K562 (cell line): ENCODE measurements around the gene ITPKA.

Source experiments
- BRCA1 ChIP-seq, 2 experiments: fragments of 450-650 bp in 1 of 2; sonication (generic) in 1 of 2; formaldehyde crosslinking in 1 of 2; IDR thresholded peaks; 2 replicates each; pipeline versions ENCODE4 v1.5.0 to v1.6.1; 2017 to 2020; ENCODE audit warnings: mild to moderate bottlenecking in 1 of 2, missing genetic modification reagents in 1 of 2
- CBX5 ChIP-seq: IDR thresholded peaks from 2 replicates; pipeline ENCODE4 v1.6.1; 2014; ENCODE audit warnings: low read depth, borderline replicate concordance
- EZH2 ChIP-seq: IDR thresholded peaks from 2 replicates; pipeline ENCODE4 v1.6.1; 2012; ENCODE audit warnings: low read depth, mild to moderate bottlenecking, inconsistent platforms, low read length, borderline replicate concordance
- KDM1A ChIP-seq, 2 experiments: fragments of 450-650 bp; IDR thresholded peaks; 2 replicates each; pipeline ENCODE4 v1.6.1; 2016; ENCODE audit warnings: mild to moderate bottlenecking in 2 of 2
- NFE2 ChIP-seq: IDR thresholded peaks from 2 replicates; pipeline ENCODE4 v1.6.1; 2014; ENCODE audit warnings: antibody characterized with exemption, low read depth
- NRF1 ChIP-seq, 2 experiments: fragments of 450-650 bp; IDR thresholded peaks in 1 of 2; conservative IDR thresholded peaks in 1 of 2; 2 replicates each; pipeline ENCODE4 v1.6.1; 2014; ENCODE audit warnings: mild to moderate bottlenecking in 2 of 2
- POLR2A ChIP-seq: fragments of 450-650 bp; conservative IDR thresholded peaks from 2 replicates; pipeline ENCODE4 v1.6.1; 2016
- POLR2AphosphoS5 ChIP-seq: IDR thresholded peaks from 2 replicates; pipeline ENCODE4 v1.6.1; 2011; ENCODE audit warnings: mild to moderate bottlenecking, low read depth, low read length, moderate library complexity; ENCODE audit not compliant: control insufficient read depth, insufficient read depth
- TAF1 ChIP-seq: IDR thresholded peaks from 2 replicates; pipeline ENCODE4 v1.6.1; 2011; ENCODE audit warnings: mild to moderate bottlenecking, low read length, moderate library complexity; ENCODE audit not compliant: insufficient read depth, control insufficient read depth, severe bottlenecking; ENCODE audit errors: extremely low read depth
- ZNF174 ChIP-seq: fragments of 250-450 bp; sonication (Bioruptor Pico); IDR thresholded peaks from 2 replicates; pipeline ENCODE4 v1.4.0; 2020; ENCODE audit warnings: mild to moderate bottlenecking
- ZNF3 ChIP-seq: fragments of 250-450 bp; sonication (Bioruptor Pico); IDR thresholded peaks from 2 replicates; pipeline ENCODE4 v1.5.0; 2021; ENCODE audit warnings: mild to moderate bottlenecking, moderate library complexity
- TF ChIP-seq, protein P1 (sequence below): sonication (generic); formaldehyde crosslinking; IDR thresholded peaks from 2 replicates; pipeline ENCODE4 v1.8.1; 2022; ENCODE audit warnings: missing genetic modification reagents
- TF ChIP-seq, protein P2 (sequence below): fragments of 450-650 bp; IDR thresholded peaks from 2 replicates; pipeline ENCODE4 v1.6.1; 2017; ENCODE audit warnings: mild to moderate bottlenecking, moderate library complexity
- TF ChIP-seq, protein P3 (sequence below), 3 experiments: IDR thresholded peaks in 2 of 3; conservative IDR thresholded peaks in 1 of 3; 2 replicates each; pipeline ENCODE4 v1.5.1; 2011 to 2012; ENCODE audit warnings: low read length in 3 of 3, mild to moderate bottlenecking in 3 of 3, control low read depth in 2 of 3, improper control_type of control experiment in 1 of 3, inconsistent platforms in 1 of 3, low read depth in 1 of 3, mixed read lengths in 1 of 3, moderate library complexity in 1 of 3; ENCODE audit not compliant: insufficient read depth in 2 of 3

DNA sequence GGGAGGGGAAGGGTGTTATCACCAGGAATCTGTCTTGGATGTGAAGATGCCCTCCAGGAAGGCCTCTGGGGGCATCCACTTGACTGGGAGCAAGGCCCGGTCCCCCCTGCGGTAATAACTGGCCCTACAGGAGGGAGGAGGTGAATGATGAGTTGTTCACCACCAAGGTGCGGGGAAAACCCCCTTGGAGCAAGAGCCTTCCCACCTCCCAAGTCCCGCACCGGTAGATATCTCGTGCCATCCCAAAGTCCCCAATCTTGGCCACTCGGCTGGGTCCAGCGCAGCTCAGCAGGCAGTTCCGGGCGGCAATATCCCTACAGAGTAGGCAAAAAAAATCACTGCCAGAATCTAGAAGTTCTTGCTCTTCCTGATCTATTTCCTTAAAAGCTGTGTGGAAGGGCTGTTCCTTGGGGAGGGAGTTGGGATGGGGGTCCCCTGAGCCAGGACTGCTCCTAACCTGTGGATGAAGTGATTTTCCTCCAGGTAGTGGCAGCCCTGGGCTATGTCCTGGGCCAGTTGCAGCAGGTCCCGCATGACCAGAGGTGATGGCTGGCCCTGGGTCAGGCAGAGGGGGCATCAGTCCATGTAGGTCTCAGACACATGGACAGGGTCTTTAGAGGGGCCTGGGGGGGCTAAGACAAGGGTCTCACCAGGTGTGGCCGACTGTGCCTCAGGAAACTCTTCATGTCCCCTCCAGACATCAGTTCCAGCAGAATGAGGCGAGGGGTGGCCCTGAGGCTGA is 11.2 kb downstream of the ITPKA start:
- TF ChIP-seq NFE2 (no peak), POLR2AphosphoS5 (no peak), KDM1A (IDR thresholded peaks at IDR 0.05) (no peak), NRF1 (conservative IDR thresholded peaks at IDR 0.05 in 1 of 2, IDR thresholded peaks at IDR 0.05 in 1 of 2) (no peak), CBX5 (no peak), EZH2 (no peak), TAF1 (no peak), ZNF174 (CRISPR knock-in tag) (no peak), BRCA1 (IDR thresholded peaks at IDR 0.05) (no peak), BRCA1 (CRISPR knock-in tag; IDR thresholded peaks at IDR 0.05) (no peak), ZNF3 (CRISPR knock-in tag) (no peak), POLR2A (no peak)
- TF ChIP-seq, protein P1, sequence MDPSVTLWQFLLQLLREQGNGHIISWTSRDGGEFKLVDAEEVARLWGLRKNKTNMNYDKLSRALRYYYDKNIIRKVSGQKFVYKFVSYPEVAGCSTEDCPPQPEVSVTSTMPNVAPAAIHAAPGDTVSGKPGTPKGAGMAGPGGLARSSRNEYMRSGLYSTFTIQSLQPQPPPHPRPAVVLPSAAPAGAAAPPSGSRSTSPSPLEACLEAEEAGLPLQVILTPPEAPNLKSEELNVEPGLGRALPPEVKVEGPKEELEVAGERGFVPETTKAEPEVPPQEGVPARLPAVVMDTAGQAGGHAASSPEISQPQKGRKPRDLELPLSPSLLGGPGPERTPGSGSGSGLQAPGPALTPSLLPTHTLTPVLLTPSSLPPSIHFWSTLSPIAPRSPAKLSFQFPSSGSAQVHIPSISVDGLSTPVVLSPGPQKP (CRISPR knock-in tag), result no peak
- TF ChIP-seq, protein P2, sequence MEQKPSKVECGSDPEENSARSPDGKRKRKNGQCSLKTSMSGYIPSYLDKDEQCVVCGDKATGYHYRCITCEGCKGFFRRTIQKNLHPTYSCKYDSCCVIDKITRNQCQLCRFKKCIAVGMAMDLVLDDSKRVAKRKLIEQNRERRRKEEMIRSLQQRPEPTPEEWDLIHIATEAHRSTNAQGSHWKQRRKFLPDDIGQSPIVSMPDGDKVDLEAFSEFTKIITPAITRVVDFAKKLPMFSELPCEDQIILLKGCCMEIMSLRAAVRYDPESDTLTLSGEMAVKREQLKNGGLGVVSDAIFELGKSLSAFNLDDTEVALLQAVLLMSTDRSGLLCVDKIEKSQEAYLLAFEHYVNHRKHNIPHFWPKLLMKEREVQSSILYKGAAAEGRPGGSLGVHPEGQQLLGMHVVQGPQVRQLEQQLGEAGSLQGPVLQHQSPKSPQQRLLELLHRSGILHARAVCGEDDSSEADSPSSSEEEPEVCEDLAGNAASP, result no peak
- TF ChIP-seq, protein P3, sequence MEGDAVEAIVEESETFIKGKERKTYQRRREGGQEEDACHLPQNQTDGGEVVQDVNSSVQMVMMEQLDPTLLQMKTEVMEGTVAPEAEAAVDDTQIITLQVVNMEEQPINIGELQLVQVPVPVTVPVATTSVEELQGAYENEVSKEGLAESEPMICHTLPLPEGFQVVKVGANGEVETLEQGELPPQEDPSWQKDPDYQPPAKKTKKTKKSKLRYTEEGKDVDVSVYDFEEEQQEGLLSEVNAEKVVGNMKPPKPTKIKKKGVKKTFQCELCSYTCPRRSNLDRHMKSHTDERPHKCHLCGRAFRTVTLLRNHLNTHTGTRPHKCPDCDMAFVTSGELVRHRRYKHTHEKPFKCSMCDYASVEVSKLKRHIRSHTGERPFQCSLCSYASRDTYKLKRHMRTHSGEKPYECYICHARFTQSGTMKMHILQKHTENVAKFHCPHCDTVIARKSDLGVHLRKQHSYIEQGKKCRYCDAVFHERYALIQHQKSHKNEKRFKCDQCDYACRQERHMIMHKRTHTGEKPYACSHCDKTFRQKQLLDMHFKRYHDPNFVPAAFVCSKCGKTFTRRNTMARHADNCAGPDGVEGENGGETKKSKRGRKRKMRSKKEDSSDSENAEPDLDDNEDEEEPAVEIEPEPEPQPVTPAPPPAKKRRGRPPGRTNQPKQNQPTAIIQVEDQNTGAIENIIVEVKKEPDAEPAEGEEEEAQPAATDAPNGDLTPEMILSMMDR (IDR thresholded peaks at IDR 0.05 in 2 of 3, conservative IDR thresholded peaks at IDR 0.05 in 1 of 3; ENCODE audit: insufficient read depth in 2 of 3, low read depth in 1 of 3, low read length in 3 of 3), result no peak
